Keratinocyte (primary cell): ENCODE measurements around the gene CDH12.

ENCODE experiments used
- CTCF ChIP-seq, 3 experiments: IDR thresholded peaks in 1 of 3; conservative IDR thresholded peaks in 1 of 3; optimal IDR thresholded peaks in 1 of 3; 2 replicates in 2 of 3; 3 replicates in 1 of 3; pipeline versions ENCODE3 to v1.5.1; 2011; ENCODE audit warnings: low read length in 3 of 3, mild to moderate bottlenecking in 3 of 3, moderate library complexity in 2 of 3, control low read depth in 1 of 3, inconsistent platforms in 1 of 3; ENCODE audit not compliant: insufficient read depth in 2 of 3; ENCODE audit errors: extremely low read depth in 1 of 3
- EZH2 ChIP-seq: IDR thresholded peaks from one replicate; pipeline ENCODE4 v1.6.1; 2012; ENCODE audit warnings: inconsistent platforms, mild to moderate bottlenecking, low read length, moderate library complexity

- TF ChIP-seq CTCF (optimal IDR thresholded peaks at IDR 0.05 in 1 of 3, IDR thresholded peaks at IDR 0.05 in 1 of 3, conservative IDR thresholded peaks at IDR 0.05 in 1 of 3; ENCODE audit: extremely low read depth in 1 of 3, insufficient read depth in 2 of 3, low read length in 3 of 3) (no peak), EZH2 (no peak)
Observed at GRCh38 chr5:22850981-22851380, 2.2 kb downstream of the CDH12 start.
